Right ventricle myocardium inferior (tissue), 1 donor: ENCODE measurements around the gene KDM6A. TPM values are rescaled to one million over a fixed set of nuclear protein-coding genes. Genes with fewer than 3 reads are reported as not detected.
"Not testable (repeated sequence)": the region's sequence is repeated elsewhere in the genome, so short reads cannot be mapped to it uniquely, and the experiment has no call there.

ENCODE experiments used
- ATAC-seq: fragments of 200-7000 bp; cut with Tn5 transposase; one replicate; pipeline ENCODE4 v1.9.1; 2020; ENCODE audit warnings: mild to moderate bottlenecking, moderate library complexity
- DNase-seq: peaks from one replicate; pipeline ENCODE4 v3.0.0; 2021; ENCODE audit errors: missing footprints
- intact Hi-C: fragments of 100-400 bp; cut with DNase I; formaldehyde crosslinking; loops from one replicate; pipeline ENCODE4 v1.11.0; 2022
- total RNA-seq: library from RNA; stranded (reverse); fragmentation: NEBNext Ultra II Directional; extraction: Animal tissue kit (Norgen Biotek cat#: 25700); gene quantifications from one replicate; pipeline ENCODE4 v1.2.1, GENCODE V29; 2021
- donor health status: DM: no; HTN: yes; CAD: no; lungs with severe emphysema.

Gene KDM6A
- total RNA-seq, 1 donor from 2014 or later: 13.5 TPM

DNA sequence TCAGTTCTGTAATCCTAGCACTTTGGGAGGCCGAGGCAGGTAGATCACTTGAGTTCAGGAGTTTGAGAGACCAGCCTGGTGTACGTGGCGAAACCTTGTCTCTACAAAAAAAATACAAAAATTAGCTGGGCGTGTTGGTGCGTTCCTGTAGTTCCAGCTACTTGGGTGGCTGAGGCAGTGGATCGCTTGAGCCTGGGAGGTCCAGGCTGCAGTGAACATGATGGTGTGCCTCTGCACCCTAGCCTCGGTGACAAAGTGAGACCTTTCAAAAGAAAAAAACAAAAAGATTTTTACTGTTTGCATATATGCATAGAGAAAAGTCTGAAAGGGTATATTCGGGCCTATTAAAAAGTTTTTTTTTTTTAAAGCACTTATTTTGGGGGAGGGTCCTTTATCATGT is 76.1 kb downstream of the KDM6A start:
- ATAC-seq (no peak), DNase-seq (no peak)
- intact Hi-C loops: loop anchor here (10.0 kb wide), 1 partner anchor 74 kb away; the partner anchor contains the start of gene KDM6A

GRCh38 chrX:44950471-44951366 is 77.7 kb downstream of the KDM6A start:
- intact Hi-C loops, DNase-seq, ATAC-seq: not testable (repeated sequence)

GRCh38 chrX:44951572-44952067 is 78.6 kb downstream of the KDM6A start:
- no peak for DNase-seq
- ATAC-seq: no peak
- intact Hi-C loops: no loop called here

DNA sequence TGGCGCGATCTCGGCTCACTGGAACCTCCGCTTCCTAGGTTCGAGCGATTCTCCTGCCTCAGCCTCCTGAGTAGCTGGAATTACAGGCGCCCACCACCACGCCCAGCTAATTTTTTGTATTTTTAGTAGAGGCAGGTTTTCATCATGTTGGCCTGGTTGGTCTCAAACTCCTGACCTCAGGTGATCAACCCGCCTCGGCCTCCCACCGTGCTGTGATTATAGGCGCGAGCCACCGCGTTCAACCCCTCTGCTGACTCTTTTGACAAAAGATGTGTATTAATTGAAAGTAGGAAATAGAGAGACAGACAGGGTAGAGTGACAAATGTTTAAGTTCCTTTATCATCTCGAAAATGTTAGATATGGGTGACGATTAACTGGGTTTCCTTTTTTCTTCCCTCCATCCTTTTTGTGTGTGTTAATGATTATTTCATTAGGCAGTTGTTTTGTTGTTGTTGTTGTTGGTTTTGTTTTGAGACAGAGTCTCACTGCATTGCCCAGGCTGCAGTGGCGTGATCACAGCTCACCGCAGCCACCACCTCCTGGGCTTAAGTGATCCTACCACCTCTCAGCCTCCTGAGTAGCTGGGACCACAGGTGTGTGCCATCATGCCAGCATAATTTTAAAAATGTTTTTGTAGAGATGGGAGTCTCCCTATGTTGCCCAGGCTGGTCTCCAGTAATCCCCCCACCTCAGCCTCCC is 79.5 kb downstream of the KDM6A start:
- no peak for DNase-seq
- ATAC-seq: no peak
- intact Hi-C loops: no loop called here

DNA sequence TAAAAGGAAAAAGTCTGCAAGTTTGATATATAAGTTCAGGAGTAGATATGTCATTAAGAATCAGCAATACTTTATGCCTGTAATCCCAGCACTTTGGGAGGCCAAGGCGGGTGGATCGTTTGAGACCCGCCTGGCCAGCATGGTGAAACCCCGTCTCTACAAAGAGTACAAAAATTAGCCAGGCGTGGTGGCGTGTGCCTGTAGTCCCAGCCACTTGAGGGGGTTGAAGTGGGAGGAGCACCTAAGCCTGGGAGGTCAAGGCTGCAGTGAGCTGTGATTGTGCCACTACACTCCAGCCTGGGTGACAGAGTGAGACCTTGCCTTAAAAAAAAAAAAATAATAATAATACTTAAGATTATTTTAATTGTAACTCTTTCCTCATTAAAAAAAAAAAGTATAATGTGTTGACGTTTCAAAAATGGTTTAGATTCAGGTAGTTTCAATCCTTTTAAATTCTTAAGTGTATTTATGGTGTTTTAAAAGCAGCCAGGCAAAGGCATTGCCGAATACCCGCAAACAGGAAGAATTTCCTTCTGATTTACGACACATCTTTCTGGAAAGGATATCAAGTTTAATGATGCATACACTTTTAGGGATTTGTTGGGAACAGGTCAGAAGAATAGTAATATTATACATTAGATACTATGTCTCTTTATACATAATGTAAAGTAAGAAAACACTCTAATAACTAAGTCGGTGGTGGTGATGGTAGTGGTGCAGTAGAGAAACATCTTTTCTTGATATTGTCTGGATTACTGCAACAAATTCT is 80.9 kb downstream of the KDM6A start:
- ATAC-seq (no peak), DNase-seq (no peak)
- intact Hi-C loops: no loop called here

GRCh38 chrX:44954562-44954961 is 81.6 kb downstream of the KDM6A start:
- no peak for ATAC-seq
- DNase-seq: no peak
- intact Hi-C loops: no loop called here

DNA sequence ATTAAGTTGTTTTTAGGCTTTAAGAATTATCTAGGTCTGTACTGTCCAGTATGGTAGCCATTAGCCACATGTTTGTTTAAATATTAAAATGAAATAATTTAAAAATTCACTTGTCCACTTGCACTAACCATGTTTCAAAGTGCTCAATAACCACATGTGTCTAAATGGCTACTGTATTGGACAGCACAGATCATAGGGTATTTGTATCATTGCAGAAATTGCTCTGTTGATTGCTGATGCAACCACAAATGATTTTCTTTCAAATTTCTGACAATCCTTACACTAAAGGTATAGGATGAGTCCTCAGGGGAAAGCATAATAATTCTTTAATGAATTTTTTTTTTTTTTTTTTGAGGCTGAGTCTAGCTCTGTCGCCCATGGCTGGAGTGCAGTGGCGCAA is 84.9 kb downstream of the KDM6A start:
- DNase-seq (no peak), ATAC-seq (no peak)
- intact Hi-C loops: no loop called here

DNA sequence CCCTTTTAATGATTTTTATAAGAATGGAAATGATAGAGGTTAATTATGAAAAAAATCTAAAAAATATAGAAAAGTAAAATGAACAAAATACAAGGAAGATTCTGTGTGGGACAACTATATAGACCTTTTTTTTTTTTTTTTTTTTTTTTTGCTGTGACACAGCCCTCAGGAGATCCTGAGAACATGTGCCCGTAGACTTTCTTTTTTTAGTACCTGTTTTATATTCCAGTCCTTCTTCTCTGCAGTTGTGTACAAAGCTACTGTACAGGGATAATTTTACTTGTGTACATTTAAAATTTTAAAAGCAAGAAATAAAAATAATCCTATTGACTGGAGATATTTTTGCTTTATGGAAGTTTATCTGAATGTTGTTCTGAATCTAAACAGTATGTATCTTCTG is 85.5 kb downstream of the KDM6A start:
- intact Hi-C loops: no loop called here
- no peak for DNase-seq
- ATAC-seq: no peak

- no peak for ATAC-seq
- intact Hi-C loops: loop anchor here (10.0 kb wide), 1 partner anchor 93 kb away; no protein-coding TSS in a partner anchor
- no peak for DNase-seq
Observed at GRCh38 chrX:44961817-44962607, 89.0 kb downstream of the KDM6A start.

DNA sequence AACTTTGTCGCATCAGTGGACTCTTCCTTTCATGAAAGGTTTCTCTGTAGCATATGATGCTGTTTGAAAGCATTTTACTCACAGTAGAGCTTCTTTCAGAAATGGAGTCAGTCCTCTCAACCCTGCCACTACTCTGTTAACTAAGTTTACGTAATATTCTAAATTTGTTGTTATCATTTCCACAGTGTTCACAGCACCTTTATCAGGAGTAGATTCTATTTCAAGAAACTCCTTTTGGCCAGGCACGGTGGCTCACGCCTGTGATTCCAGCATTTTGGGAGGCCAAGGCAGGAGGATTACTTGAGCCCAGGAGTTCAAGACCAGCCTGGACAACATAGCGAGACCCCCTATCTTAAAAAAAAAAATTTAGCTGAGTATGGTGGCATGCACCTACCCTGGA is 90.0 kb downstream of the KDM6A start:
- intact Hi-C loops: loop anchor here (10.0 kb wide), 1 partner anchor 92 kb away; no protein-coding TSS in a partner anchor
- DNase-seq (no peak), ATAC-seq (peak; percentile 56)

DNA sequence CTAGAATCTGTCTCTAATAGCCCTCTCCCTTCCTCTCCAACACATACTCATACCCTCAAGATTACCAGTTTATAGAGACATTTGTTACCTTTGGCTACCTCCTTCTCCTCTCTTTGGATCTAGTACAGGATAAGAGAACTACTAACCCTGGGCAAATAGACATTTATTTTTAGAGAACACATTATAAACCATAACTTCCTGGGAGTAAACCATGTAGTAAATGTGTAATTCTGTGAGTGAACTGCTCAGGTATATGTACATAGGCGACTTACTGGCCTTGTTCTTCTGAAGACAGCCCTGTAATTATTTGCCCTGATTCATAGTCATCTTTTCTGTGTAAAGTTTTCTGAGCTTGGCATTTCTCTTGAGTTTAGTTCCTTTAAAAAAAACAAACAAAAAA is 94.2 kb downstream of the KDM6A start:
- DNase-seq: no peak
- intact Hi-C loops: loop anchor here (10.0 kb wide), 1 partner anchor 88 kb away; no protein-coding TSS in a partner anchor
- no peak for ATAC-seq

- intact Hi-C loops: no loop called here
- ATAC-seq (no peak), DNase-seq (no peak)
Observed at GRCh38 chrX:44970709-44971108, 97.7 kb downstream of the KDM6A start.

DNA sequence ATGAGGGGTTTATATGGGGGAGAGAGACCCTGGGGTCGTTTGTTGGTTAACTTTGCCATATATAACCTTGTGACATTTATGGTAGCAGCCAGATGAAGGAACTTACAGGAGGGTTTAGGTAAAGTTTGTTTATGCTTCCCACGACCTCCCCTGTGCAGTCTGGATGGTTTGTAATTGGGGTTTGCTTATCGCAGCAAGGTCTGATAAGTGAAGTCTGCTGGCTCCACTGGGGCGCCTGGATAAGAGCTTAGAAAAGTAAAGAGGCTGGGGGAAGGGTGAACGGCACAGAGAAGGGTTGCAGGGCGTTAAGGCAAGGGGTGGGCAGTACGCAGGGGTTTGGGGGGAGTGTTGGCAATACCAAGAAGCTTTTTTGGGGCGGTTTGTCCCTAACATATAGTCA is 98.7 kb downstream of the KDM6A start:
- no peak for DNase-seq
- no peak for ATAC-seq
- intact Hi-C loops: no loop called here

DNA sequence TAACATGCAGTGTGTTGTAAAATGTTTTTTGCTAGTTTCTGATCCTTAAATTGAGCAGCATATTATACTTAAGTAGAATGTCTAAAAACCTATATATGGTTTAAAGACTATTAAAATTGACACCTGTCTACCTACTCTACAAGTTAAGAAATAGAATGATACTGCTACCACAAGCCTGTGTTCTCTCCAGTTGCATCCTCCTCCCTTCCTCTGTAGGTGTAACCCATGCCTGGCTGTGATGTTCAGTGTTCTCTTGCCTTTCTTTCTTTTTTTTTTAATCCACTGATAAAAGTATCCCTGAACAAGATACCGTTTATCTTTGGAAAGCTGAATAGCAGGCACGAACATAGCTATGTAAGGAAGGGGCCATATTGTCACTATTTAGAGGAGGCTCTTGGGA is 99.1 kb downstream of the KDM6A start:
- ATAC-seq: no peak
- intact Hi-C loops: no loop called here
- DNase-seq: no peak

DNA sequence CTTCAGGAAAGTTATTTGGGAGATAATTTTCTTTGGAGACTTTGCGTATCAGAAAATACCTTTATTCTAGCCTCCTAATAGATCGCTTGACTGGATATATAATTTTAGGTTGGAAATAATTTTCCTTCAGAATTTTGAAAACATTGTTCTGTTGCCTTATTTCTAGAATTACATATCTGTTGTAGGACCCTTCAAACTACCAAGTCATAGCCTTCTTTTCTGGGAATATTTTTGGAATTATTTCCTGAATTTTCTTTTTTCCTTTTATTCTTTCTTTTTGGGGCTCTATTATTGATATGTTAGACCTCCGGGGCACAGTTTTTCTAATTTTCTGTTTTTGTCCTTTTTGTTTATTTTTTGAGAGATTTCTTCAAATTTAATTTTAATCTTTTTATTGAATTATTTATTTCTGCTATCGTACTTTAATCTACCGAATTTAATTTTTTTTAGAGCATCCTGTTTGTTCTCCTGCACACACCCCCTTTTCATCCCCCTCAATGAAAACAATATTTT is 100.5 kb downstream of the KDM6A start:
- DNase-seq (no peak), ATAC-seq (no peak)
- intact Hi-C loops: no loop called here

GRCh38 chrX:44974451-44974850 is 101.5 kb downstream of the KDM6A start:
- no peak for ATAC-seq

DNA sequence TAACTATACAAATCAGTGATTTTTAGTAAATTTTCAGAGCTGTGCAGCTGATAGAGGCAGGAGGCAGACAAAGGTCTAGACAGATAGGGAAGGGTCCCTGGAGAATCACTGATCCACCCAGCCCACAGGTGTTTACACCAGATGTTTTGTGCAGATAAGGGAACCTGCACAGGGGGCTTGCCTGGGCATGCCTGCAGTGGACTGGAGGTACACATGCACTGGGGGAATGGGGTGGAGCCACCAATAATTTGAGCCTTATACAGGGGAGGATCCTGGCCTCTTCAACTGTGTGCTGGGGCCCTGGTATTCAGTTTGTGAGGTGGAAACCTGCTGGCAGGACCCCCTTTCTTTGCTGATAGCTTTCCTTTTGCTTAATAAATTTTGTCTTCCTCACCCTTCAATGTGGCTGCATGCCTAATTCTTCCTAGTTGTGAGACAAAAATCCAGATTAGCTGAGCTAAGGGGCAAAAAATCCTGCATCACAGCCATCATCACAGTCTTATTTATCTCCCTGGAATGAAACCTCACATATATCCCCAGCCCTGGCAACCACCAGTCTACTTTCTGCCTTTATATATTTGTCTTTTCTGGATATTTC is 102.8 kb downstream of the KDM6A start:
- DNase-seq (no peak), ATAC-seq (no peak)
- intact Hi-C loops: no loop called here

More at GRCh38 chrX:44974451-44974850, 101.5 kb downstream of the KDM6A start:
- DNase-seq: no peak
- intact Hi-C loops: no loop called here

GRCh38 chrX:44978976-44979375 is 106.0 kb downstream of the KDM6A start:
- intact Hi-C loops: no loop called here
- no peak for DNase-seq
- no peak for ATAC-seq
